GM18907 (cell line): ENCODE results near the gene RBM45.
"Not testable (repeated sequence)": the region's sequence is repeated elsewhere in the genome, so short reads cannot be mapped to it uniquely, and the experiment has no call there.

Experiments
- ATAC-seq: cut with Tn5 transposase; IDR thresholded peaks from one replicate; pipeline ENCODE4 v1.9.1; 2021; ENCODE audit warnings: mild to moderate bottlenecking, moderate library complexity; ENCODE audit not compliant: unreplicated experiment

RBM45 gene, protein sequence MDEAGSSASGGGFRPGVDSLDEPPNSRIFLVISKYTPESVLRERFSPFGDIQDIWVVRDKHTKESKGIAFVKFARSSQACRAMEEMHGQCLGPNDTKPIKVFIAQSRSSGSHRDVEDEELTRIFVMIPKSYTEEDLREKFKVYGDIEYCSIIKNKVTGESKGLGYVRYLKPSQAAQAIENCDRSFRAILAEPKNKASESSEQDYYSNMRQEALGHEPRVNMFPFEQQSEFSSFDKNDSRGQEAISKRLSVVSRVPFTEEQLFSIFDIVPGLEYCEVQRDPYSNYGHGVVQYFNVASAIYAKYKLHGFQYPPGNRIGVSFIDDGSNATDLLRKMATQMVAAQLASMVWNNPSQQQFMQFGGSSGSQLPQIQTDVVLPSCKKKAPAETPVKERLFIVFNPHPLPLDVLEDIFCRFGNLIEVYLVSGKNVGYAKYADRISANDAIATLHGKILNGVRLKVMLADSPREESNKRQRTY

GRCh38 chr2:178112202-178113152, at the start of gene RBM45:
RBM45 (plus strand) TSS chr2:178112437; CDS start chr2:178112547, 110 bp downstream.
- peak; percentile 95 for ATAC-seq

GRCh38 chr2:178066324-178066723, 45.9 kb upstream of the RBM45 start:
- ATAC-seq, result no peak

DNA sequence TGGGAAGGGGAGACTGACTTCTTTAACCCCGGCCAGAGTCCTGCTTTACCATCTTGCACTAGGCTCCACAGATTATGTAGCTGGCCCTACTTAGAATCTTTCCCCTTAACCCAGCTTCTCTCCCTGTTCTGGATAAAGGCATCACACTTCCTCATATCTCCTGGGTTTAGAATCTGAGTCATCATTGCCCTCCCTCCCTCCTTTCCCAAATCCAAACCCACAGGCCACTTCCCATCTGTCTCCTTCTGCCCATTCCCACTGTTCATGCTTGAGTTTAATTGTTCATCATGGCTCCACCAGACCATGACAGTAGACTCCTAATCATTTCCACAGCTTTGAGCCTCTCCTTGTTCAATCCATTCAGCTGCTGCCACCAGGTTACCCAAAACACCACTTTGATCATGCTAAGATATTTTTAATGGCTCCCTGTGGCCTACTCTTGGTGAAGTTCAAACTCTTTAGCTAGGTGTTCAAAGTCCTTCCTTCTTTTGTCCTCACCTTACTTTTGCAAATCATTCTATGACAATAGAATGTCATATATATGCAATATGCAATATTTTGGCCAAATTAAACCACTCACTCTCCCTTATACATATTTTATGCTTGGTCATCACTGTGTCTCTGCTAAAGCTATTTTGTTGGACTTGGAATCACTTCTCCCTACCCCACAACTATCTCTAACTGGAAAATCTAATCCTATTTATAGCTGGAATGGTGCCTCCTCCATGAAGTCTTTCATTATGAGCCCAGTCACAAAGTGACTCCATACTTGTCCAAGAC, 45.2 kb upstream of the RBM45 start:
- ATAC-seq, result no peak

- no peak for ATAC-seq
These were observed 43.3 kb upstream of the RBM45 start for GRCh38 chr2:178068823-178069454.

DNA sequence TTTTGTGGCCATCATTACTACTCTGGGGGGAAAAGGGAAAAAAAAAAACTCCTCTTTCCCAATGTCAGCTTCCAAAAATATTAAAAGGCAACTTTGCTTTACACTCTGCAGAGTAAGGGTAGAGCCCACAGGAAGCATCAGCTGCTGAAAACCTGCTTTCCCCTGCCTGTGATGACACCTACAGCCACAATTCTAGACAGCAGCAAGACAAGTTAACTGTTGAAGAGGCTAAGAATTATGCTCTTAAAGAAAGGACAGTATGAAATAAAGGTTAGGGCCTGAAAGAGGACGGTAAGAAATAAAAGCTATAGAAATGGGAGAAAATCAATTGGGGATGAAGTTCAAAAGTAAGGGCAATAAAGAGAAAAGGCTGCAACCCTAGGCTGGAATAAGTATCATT, 42.7 kb upstream of the RBM45 start:
- ATAC-seq, result no peak

DNA sequence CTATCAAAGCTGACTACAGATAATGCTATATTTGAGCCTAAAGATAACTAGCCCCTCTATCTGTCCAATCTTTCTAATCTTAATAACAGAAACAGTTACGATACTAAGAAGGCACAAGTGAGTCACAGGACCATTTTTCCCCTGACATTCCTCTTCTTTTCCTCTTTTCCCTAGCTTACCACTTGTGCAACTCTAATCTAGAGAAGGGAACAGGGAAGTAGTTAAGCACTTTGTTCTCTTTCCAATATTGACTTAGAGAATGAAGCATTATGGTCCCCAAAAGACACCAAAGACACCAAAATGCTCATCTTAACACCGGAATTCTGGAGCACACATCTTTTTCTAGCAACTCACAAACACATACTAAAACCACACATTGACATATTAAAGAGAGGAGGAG, 41.4 kb upstream of the RBM45 start:
- no peak for ATAC-seq

- no peak for ATAC-seq
These were observed 40.2 kb upstream of the RBM45 start for GRCh38 chr2:178072000-178072382.

- ATAC-seq, result peak; percentile 82
These were observed 39.6 kb upstream of the RBM45 start, which contains the start of gene PDE11A for GRCh38 chr2:178072383-178073301. PDE11A (minus strand) TSS chr2:178072777; CDS start chr2:178072437, 340 bp downstream.

GRCh38 chr2:178074123-178075005, 37.9 kb upstream of the RBM45 start:
- no peak for ATAC-seq

GRCh38 chr2:178075006-178075326, 37.3 kb upstream of the RBM45 start:
- no peak for ATAC-seq

GRCh38 chr2:178076130-178076529, 36.1 kb upstream of the RBM45 start:
- no peak for ATAC-seq

DNA sequence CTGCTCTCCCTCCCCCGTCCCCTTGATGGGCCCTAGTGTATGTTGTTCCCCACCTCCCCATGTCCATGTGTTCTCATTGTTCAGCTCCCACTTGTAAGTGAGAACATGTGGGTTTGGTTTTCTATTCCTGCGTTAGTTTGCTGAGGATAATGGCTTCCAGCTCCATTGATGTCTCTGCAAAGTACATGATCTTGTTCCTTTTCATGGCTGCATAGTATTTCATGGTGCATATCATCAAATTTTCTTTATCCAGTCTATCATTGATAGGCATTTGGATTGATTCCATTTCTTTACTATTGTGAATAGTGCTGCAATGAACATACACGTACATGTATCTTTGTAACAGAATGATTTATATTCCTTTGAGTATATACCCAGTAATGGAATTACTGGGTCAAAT, 33.0 kb upstream of the RBM45 start:
- ATAC-seq, result not testable (repeated sequence)

DNA sequence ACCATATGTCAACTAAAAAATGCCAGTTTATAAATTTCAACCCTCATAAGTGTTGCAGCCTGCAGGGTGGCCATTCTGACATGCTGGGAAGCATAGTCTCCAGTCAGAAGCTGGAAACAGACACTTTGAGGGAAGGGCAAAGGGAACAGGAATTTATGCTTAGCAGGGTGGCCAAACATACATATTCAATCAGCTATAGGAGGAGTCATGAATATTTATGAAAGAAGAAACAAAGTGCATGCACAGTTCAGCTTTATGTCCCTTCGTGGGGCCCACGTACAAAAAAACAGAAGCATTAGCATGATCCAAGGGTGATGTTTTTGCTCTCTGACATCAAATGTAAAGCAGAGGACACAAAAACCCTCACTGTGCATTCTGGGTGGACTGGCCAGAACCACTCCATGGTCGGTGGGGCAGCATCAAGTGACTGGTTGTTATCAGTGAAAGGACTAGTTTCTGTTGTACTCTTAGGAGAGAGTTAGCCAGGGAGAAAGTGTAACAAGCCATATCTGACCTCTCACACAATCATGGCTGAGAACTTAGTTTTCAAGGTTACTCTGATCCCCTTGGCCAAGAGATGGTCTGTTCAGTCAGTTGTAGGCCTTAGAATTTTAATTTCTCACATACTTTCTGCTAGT, 29.7 kb upstream of the RBM45 start:
- ATAC-seq, result no peak

DNA sequence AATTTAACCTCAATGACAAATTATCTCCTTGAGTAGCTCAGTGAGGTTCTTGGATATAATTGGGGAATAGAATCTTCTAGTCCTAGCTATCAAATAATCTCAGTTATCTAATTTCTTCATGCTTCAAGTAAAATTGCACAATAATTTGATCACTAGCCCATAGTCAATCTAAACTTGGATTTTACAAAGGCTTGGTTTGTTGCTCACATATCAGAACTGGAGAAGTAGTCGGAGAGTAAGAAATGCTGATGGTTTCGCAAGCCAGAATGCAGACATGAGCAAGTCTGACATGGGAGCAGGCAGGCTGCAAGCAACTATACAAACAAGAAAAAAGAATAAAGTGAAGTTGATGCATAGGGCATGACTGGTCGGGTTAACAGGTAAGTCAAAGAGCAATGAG, 28.0 kb upstream of the RBM45 start:
- ATAC-seq, result no peak

- ATAC-seq, result no peak
These were observed 23.4 kb upstream of the RBM45 start for GRCh38 chr2:178088774-178089270.

GRCh38 chr2:178093471-178093870, 18.8 kb upstream of the RBM45 start:
- no peak for ATAC-seq

GRCh38 chr2:178101321-178102079, 10.7 kb upstream of the RBM45 start:
- no peak for ATAC-seq
